Common myeloid progenitor, CD34-positive (primary cell): Measurements from ENCODE around the gene TMEM130.

Experiments used
- CTCF ChIA-PET: fragments of 350-600 bp; sonication (Branson Sonifier 250); formaldehyde crosslinking; loops from one replicate; lab custom pipeline; 2021; ENCODE audit warnings: antibody characterized with exemption; lab: Charles Lee
- POLR2A ChIA-PET: fragments of 350-600 bp; sonication (Branson Sonifier 250); formaldehyde crosslinking; loops from one replicate; lab custom pipeline; 2021; ENCODE audit warnings: antibody characterized with exemption; lab: Charles Lee
- DNase-seq, 3 donors: peaks; one replicate each; pipeline versions ENCODE4 v3.0.0 to v3.0.0-alpha.2; 2013
- H3K27ac ChIP-seq, 2 experiments: 1 replicate in 1 of 2; 2 replicates in 1 of 2; pipeline ENCODE4 v1.7.0; 2013; ENCODE audit warnings: inconsistent platforms in 2 of 2, low read length in 2 of 2, mild to moderate bottlenecking in 2 of 2, low read depth in 1 of 2, moderate library complexity in 1 of 2; ENCODE audit not compliant: severe bottlenecking in 2 of 2, insufficient read depth in 1 of 2, poor library complexity in 1 of 2
- H3K27me3 ChIP-seq, 5 experiments: replicated peaks in 2 of 5; 1 replicate in 3 of 5; 2 replicates in 2 of 5; pipeline versions ENCODE4 v1.6.1 to v1.7.0; 2013; ENCODE audit warnings: low read length in 4 of 5, mild to moderate bottlenecking in 2 of 5, moderate library complexity in 2 of 5, inconsistent platforms in 1 of 5; ENCODE audit not compliant: insufficient read depth in 5 of 5, control insufficient read depth in 4 of 5
- H3K36me3 ChIP-seq, 4 experiments: 1 replicate in 2 of 4; 2 replicates in 2 of 4; pipeline versions ENCODE4 v1.6.1 to v1.7.0; 2013; ENCODE audit warnings: low read length in 3 of 4, control low read depth in 1 of 4, mild to moderate bottlenecking in 1 of 4; ENCODE audit not compliant: control insufficient read depth in 4 of 4, insufficient read depth in 4 of 4
- H3K4me1 ChIP-seq, 4 experiments: 1 replicate in 3 of 4; 2 replicates in 1 of 4; pipeline versions ENCODE4 v1.6.1 to v1.7.1; 2013; ENCODE audit warnings: low read length in 3 of 4, mild to moderate bottlenecking in 3 of 4, control low read depth in 1 of 4, inconsistent platforms in 1 of 4, moderate library complexity in 1 of 4; ENCODE audit not compliant: control insufficient read depth in 4 of 4, insufficient read depth in 4 of 4; ENCODE audit errors: control extremely low read depth in 1 of 4
- H3K4me3 ChIP-seq, 7 experiments: 1 replicate in 4 of 7; 2 replicates in 3 of 7; pipeline versions ENCODE4 v1.5.1 to v1.7.0; 2013; ENCODE audit warnings: mild to moderate bottlenecking in 7 of 7, low read length in 6 of 7, moderate library complexity in 6 of 7, inconsistent platforms in 2 of 7, low read depth in 2 of 7, control low read depth in 1 of 7; ENCODE audit not compliant: insufficient read depth in 4 of 7, control insufficient read depth in 1 of 7; ENCODE audit errors: extremely low read depth in 1 of 7
- H3K9me3 ChIP-seq, 5 experiments: 1 replicate in 4 of 5; 2 replicates in 1 of 5; pipeline versions ENCODE4 v1.6.1 to v1.7.1; 2013; ENCODE audit warnings: low read length in 4 of 5, mild to moderate bottlenecking in 2 of 5, inconsistent platforms in 1 of 5, low read depth in 1 of 5, moderate library complexity in 1 of 5; ENCODE audit not compliant: control insufficient read depth in 4 of 5, insufficient read depth in 2 of 5; ENCODE audit errors: control extremely low read depth in 1 of 5
- WGBS: methylation state at CpG from one replicate; pipeline ENCODE4 v1.1.5; 2013; ENCODE audit not compliant: insufficient coverage; 5-methylcytosine and 5-hydroxymethylcytosine counted together

Gene TMEM130

GRCh38 chr7:98866351-98866750 lies 3.5 kb downstream of the TMEM130 start:
- CTCF ChIA-PET, result no interaction called here
- H3K36me3 ChIP-seq, result no peaks in the 10 kb centered on the region

GRCh38 chr7:98864731-98865453 lies 4.9 kb downstream of the TMEM130 start:
- H3K27ac ChIP-seq, result no peak overlapping the region
- DNase-seq, result no peak
- ChIA-PET CTCF (no interaction called here), POLR2A (no interaction called here)
- H3K4me3 ChIP-seq, result no peak overlapping the region
- WGBS, result 80% methylated on average over 10 of the region's 14 CpGs
- H3K4me1 ChIP-seq, result peaks cover 0 to 12% (median 6%) of the 10 kb centered on the region in 4 experiments
- no peaks in the 10 kb centered on the region for H3K36me3 ChIP-seq
- H3K27me3 ChIP-seq, result peaks cover 0 to 21% (median 12%) of the 10 kb centered on the region in 5 experiments
- H3K9me3 ChIP-seq, result no peaks in the 10 kb centered on the region

More at GRCh38 chr7:98866351-98866750, 3.5 kb downstream of the TMEM130 start:
- H3K4me3 ChIP-seq, result no peak overlapping the region
- peaks cover 0 to 23% (median 12%) of the 10 kb centered on the region in 5 experiments for H3K27me3 ChIP-seq
- POLR2A ChIA-PET, result no interaction called here
- WGBS, result 99% methylated on average over 10 of the region's 12 CpGs
- H3K4me1 ChIP-seq, result peaks cover 0 to 17% (median 13%) of the 10 kb centered on the region in 4 experiments
- H3K27ac ChIP-seq, result no peak overlapping the region
- no peak for DNase-seq
- H3K9me3 ChIP-seq, result no peaks in the 10 kb centered on the region

- H3K4me3 ChIP-seq, result no peak overlapping the region
- no peak overlapping the region for H3K27ac ChIP-seq
- H3K36me3 ChIP-seq, result no peaks in the 10 kb centered on the region
- no CpG with 5 or more reads among the region's 2 CpGs for WGBS
- DNase-seq, result no peak
- POLR2A ChIA-PET, result interaction anchor here (0.7 kb wide), 1 partner anchor 797 kb away, joined by 4 read pairs; no protein-coding TSS in a partner anchor
- CTCF ChIA-PET, result no interaction called here
- H3K9me3 ChIP-seq, result no peaks in the 10 kb centered on the region
- peaks cover 0 to 8% (median 6%) of the 10 kb centered on the region in 5 experiments for H3K27me3 ChIP-seq
- H3K4me1 ChIP-seq, result peaks cover 0 to 4% (median 0%) of the 10 kb centered on the region in 4 experiments
Measured at GRCh38 chr7:98863601-98864000, 6.2 kb downstream of the TMEM130 start.

GRCh38 chr7:98862716-98863420 lies 6.9 kb downstream of the TMEM130 start:
- Histone ChIP-seq H3K9me3 (no peaks in the 10 kb centered on the region), H3K4me3 (no peak overlapping the region), H3K36me3 (no peaks in the 10 kb centered on the region), H3K27me3 (peaks cover 0 to 3% (median 0%) of the 10 kb centered on the region in 5 experiments), H3K4me1 (peaks cover 0 to 4% (median 0%) of the 10 kb centered on the region in 4 experiments), H3K27ac (no peak overlapping the region)
- no peak for DNase-seq
- CTCF ChIA-PET, result no interaction called here
- POLR2A ChIA-PET, result interaction anchor here (0.6 kb wide), 1 partner anchor 458 kb away, joined by 3 read pairs; no protein-coding TSS in a partner anchor
- 96% methylated on average over 29 of the region's 29 CpGs for WGBS

GRCh38 chr7:98862203-98862602 lies 7.6 kb downstream of the TMEM130 start:
- POLR2A ChIA-PET, result no interaction called here
- WGBS, result 100% methylated on average over 3 of the region's 4 CpGs

GRCh38 chr7:98860071-98860470 lies 9.7 kb downstream of the TMEM130 start:
- Histone ChIP-seq H3K36me3 (no peaks in the 10 kb centered on the region), H3K27me3 (no peaks in the 10 kb centered on the region), H3K4me3 (no peak overlapping the region), H3K27ac (no peak overlapping the region), H3K4me1 (peaks cover 0 to 4% (median 0%) of the 10 kb centered on the region in 4 experiments), H3K9me3 (no peaks in the 10 kb centered on the region)
- ChIA-PET POLR2A (no interaction called here), CTCF (interaction anchor here (1.1 kb wide), 1 partner anchor 12 kb away, joined by 3 read pairs; no protein-coding TSS in a partner anchor)
- DNase-seq, result no peak
- WGBS, result 56% methylated on average over 11 of the region's 12 CpGs

More at GRCh38 chr7:98862203-98862602, 7.6 kb downstream of the TMEM130 start:
- no peak overlapping the region for H3K27ac ChIP-seq
- DNase-seq, result no peak
- CTCF ChIA-PET, result interaction anchor here (0.9 to 1.0 kb wide), 2 partner anchors 20 to 21 kb away, joined by 3 to 4 read pairs; no protein-coding TSS in a partner anchor
- H3K9me3 ChIP-seq, result no peaks in the 10 kb centered on the region
- no peak overlapping the region for H3K4me3 ChIP-seq
- H3K36me3 ChIP-seq, result no peaks in the 10 kb centered on the region
- H3K4me1 ChIP-seq, result peaks cover 0 to 4% (median 0%) of the 10 kb centered on the region in 4 experiments
- no peaks in the 10 kb centered on the region for H3K27me3 ChIP-seq
